ENCODE data around the gene COA7.

The COA7 gene

GRCh38 chr1:52635321-52636089 is 62.6 kb downstream of the COA7 start:
- no peak for DNase-seq (ENCODE audit: low spot score)
